Liver (tissue), 9 donors: ENCODE measurements around the gene THAP4. TPM values are rescaled to one million over a fixed set of nuclear protein-coding genes. Genes with fewer than 3 reads are reported as not detected.

Source experiments
- DNase-seq: peaks from one replicate; pipeline ENCODE4 v3.0.0-alpha.2; 2017; ENCODE audit warnings: low spot score
- H3K27ac ChIP-seq, 2 donors: one replicate each; pipeline ENCODE4 v1.7.0; 2013; ENCODE audit warnings: inconsistent platforms in 2 of 2, low read length in 2 of 2, control low read depth in 1 of 2, low read depth in 1 of 2, mild to moderate bottlenecking in 1 of 2
- H3K27me3 ChIP-seq, 4 donors: one replicate each; pipeline versions ENCODE4 v1.6.1 to v1.7.0; 2013; ENCODE audit warnings: low read length in 3 of 4, inconsistent platforms in 1 of 4, mild to moderate bottlenecking in 1 of 4, moderate library complexity in 1 of 4; ENCODE audit not compliant: control insufficient read depth in 4 of 4, insufficient read depth in 4 of 4
- H3K36me3 ChIP-seq, 4 donors: one replicate each; pipeline versions ENCODE4 v1.6.1 to v1.7.0; 2013; ENCODE audit warnings: low read length in 3 of 4, mild to moderate bottlenecking in 3 of 4, low read depth in 1 of 4, moderate library complexity in 1 of 4; ENCODE audit not compliant: control insufficient read depth in 4 of 4, insufficient read depth in 3 of 4
- H3K4me1 ChIP-seq, 4 donors: one replicate each; pipeline versions ENCODE4 v1.6.1 to v1.7.0; 2013; ENCODE audit warnings: low read length in 3 of 4, mild to moderate bottlenecking in 3 of 4, moderate library complexity in 1 of 4; ENCODE audit not compliant: control insufficient read depth in 4 of 4, insufficient read depth in 4 of 4
- H3K4me3 ChIP-seq, 3 donors: one replicate each; pipeline versions ENCODE4 v1.6.1 to v1.7.0; 2013; ENCODE audit warnings: low read length in 3 of 3, control low read depth in 1 of 3, low read depth in 1 of 3, mild to moderate bottlenecking in 1 of 3
- H3K9ac ChIP-seq, 2 donors: one replicate each; pipeline ENCODE4 v1.7.0; 2013; ENCODE audit warnings: low read length in 2 of 2, mild to moderate bottlenecking in 2 of 2, moderate library complexity in 2 of 2, control low read depth in 1 of 2, low read depth in 1 of 2
- H3K9me3 ChIP-seq, 4 donors: one replicate each; pipeline versions ENCODE4 v1.6.1 to v1.7.0; 2013; ENCODE audit warnings: low read length in 3 of 4; ENCODE audit not compliant: control insufficient read depth in 4 of 4
- EGR1 ChIP-seq, 2 donors: IDR thresholded peaks; 2 replicates each; pipeline ENCODE4 v1.6.1; 2016 to 2018; ENCODE audit warnings: antibody characterized with exemption in 2 of 2, low read depth in 2 of 2
- FOXA1 ChIP-seq: IDR thresholded peaks from 2 replicates; pipeline ENCODE4 v1.6.1; 2016; ENCODE audit warnings: antibody characterized with exemption
- FOXA2 ChIP-seq: IDR thresholded peaks from 2 replicates; pipeline ENCODE4 v1.6.1; 2016; ENCODE audit warnings: antibody characterized with exemption
- GABPA ChIP-seq, 2 donors: IDR thresholded peaks in 1 of 2; conservative IDR thresholded peaks in 1 of 2; 2 replicates each; pipeline ENCODE4 v1.6.1; 2016; ENCODE audit warnings: antibody characterized with exemption in 2 of 2, mild to moderate bottlenecking in 1 of 2, moderate library complexity in 1 of 2
- HNF4A ChIP-seq, 2 donors: conservative IDR thresholded peaks; 2 replicates each; pipeline ENCODE4 v1.6.1; 2016; ENCODE audit warnings: antibody characterized with exemption in 2 of 2, mild to moderate bottlenecking in 2 of 2
- HNF4G ChIP-seq: IDR thresholded peaks from 2 replicates; pipeline ENCODE4 v1.6.1; 2016; ENCODE audit warnings: antibody characterized with exemption
- JUND ChIP-seq, 2 donors: IDR thresholded peaks; 2 replicates each; pipeline ENCODE4 v1.6.1; 2016; ENCODE audit warnings: antibody characterized with exemption in 2 of 2
- NR2F2 ChIP-seq: IDR thresholded peaks from 2 replicates; pipeline ENCODE4 v1.6.1; 2016; ENCODE audit warnings: antibody characterized with exemption
- RAD21 ChIP-seq, 2 donors: IDR thresholded peaks; 2 replicates each; pipeline ENCODE4 v1.6.1; 2016; ENCODE audit warnings: antibody characterized with exemption in 2 of 2, mild to moderate bottlenecking in 2 of 2
- RXRA ChIP-seq, 2 donors: IDR thresholded peaks; 2 replicates each; pipeline ENCODE4 v1.6.1; 2017 to 2018; ENCODE audit warnings: antibody characterized with exemption in 2 of 2, mild to moderate bottlenecking in 1 of 2
- SP1 ChIP-seq: IDR thresholded peaks from 2 replicates; pipeline ENCODE4 v1.6.1; 2018; ENCODE audit warnings: antibody characterized with exemption, mild to moderate bottlenecking
- TAF1 ChIP-seq: conservative IDR thresholded peaks from 2 replicates; pipeline ENCODE4 v1.6.1; 2016; ENCODE audit warnings: antibody characterized with exemption, mild to moderate bottlenecking
- YY1 ChIP-seq: IDR thresholded peaks from 2 replicates; pipeline ENCODE4 v1.6.1; 2016; ENCODE audit warnings: antibody characterized with exemption, mild to moderate bottlenecking
- WGBS: extraction: QIAGEN DNeasy Blood & Tissue Kit; methylation state at CpG from one replicate; pipeline ENCODE4 v1.1.7; 2013; 5-methylcytosine and 5-hydroxymethylcytosine counted together
- polyA plus RNA-seq, 2 donors: library from polyadenylated mRNA; stranded (reverse) in 1 of 2; unstranded in 1 of 2; fragments of 200-250 nt in 1 of 2; fragments of >200 nt in 1 of 2; fragmentation: Nextera tagmentation in 1 of 2; extraction: Ambion mirVana in 1 of 2; gene quantifications; one replicate each; pipeline versions ENCODE4 v1.2.1 to v1.2.3, GENCODE V29; 2013 to 2015
- total RNA-seq, 2 donors: library from RNA; depleted of rRNA; stranded (reverse); fragments of >200 nt; gene quantifications; one replicate each; pipeline ENCODE4 v1.2.3, GENCODE V29; 2014
- TF ChIP-seq, protein P1 (sequence below): IDR thresholded peaks from 2 replicates; pipeline ENCODE4 v1.6.1; 2016; ENCODE audit warnings: antibody characterized with exemption, mild to moderate bottlenecking
- TF ChIP-seq, protein P2 (sequence below): fragments of 150-350 bp; IDR thresholded peaks from 2 replicates; pipeline ENCODE4 v1.5.1; 2017; ENCODE audit warnings: improper control_type of control experiment, low read depth, low read length; ENCODE audit not compliant: missing input control
- TF ChIP-seq, protein P3 (sequence below): IDR thresholded peaks from 2 replicates; pipeline ENCODE4 v1.6.1; 2016; ENCODE audit warnings: antibody characterized with exemption
- TF ChIP-seq, protein P4 (sequence below): IDR thresholded peaks from 2 replicates; pipeline ENCODE4 v1.6.1; 2016; ENCODE audit warnings: antibody characterized with exemption
- TF ChIP-seq, protein P5 (sequence below): IDR thresholded peaks from 2 replicates; pipeline ENCODE4 v1.6.1; 2016; ENCODE audit warnings: antibody characterized with exemption
- donor health status: healthy.
- donor health status: healthy.
- donor health status: healthy.
- donor health status: healthy.
- donor health status: healthy.

The THAP4 gene
- total and polyA plus RNA-seq, 4 donors: 16.8 to 33.1 (median 22.7) TPM

DNA sequence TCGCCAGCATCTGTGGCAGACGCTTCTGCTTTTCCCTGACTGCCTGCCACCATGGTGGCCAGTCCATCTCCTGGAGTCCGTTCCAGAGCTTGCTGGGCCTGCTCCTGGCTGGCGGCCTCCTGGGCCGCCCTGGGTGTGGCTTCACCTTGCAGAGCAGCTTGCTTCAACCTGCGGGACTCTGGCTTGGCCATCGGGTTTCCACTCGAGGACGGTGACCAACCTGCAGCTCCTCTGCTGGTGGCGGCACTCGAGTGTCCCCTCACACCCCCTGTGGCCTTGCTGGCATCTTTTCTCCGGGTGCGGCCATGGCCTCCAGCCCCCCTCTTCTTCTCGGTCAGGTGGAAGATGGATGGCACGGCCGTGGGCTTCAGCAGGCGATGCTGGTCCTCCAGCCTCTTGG is 3.4 kb downstream of the THAP4 start:
- no peak for DNase-seq
- no peak overlapping the region for H3K9ac ChIP-seq
- no peaks in the 10 kb centered on the region for H3K27me3 ChIP-seq
- peaks cover 8 to 24% (median 16%) of the 10 kb centered on the region in 4 donors for H3K36me3 ChIP-seq
- H3K9me3 ChIP-seq: no peaks in the 10 kb centered on the region
- H3K4me3 ChIP-seq: no peak overlapping the region
- H3K4me1 ChIP-seq: peaks cover 7 to 20% (median 17%) of the 10 kb centered on the region in 4 donors
- TF ChIP-seq HNF4A (conservative IDR thresholded peaks at IDR 0.05) (no peak), RXRA (IDR thresholded peaks at IDR 0.05) (no peak), NR2F2 (no peak), EGR1 (IDR thresholded peaks at IDR 0.05; ENCODE audit: low read depth in 2 of 2) (no peak), TAF1 (no peak), YY1 (no peak), FOXA2 (no peak), SP1 (no peak)
- TF ChIP-seq, protein P1, sequence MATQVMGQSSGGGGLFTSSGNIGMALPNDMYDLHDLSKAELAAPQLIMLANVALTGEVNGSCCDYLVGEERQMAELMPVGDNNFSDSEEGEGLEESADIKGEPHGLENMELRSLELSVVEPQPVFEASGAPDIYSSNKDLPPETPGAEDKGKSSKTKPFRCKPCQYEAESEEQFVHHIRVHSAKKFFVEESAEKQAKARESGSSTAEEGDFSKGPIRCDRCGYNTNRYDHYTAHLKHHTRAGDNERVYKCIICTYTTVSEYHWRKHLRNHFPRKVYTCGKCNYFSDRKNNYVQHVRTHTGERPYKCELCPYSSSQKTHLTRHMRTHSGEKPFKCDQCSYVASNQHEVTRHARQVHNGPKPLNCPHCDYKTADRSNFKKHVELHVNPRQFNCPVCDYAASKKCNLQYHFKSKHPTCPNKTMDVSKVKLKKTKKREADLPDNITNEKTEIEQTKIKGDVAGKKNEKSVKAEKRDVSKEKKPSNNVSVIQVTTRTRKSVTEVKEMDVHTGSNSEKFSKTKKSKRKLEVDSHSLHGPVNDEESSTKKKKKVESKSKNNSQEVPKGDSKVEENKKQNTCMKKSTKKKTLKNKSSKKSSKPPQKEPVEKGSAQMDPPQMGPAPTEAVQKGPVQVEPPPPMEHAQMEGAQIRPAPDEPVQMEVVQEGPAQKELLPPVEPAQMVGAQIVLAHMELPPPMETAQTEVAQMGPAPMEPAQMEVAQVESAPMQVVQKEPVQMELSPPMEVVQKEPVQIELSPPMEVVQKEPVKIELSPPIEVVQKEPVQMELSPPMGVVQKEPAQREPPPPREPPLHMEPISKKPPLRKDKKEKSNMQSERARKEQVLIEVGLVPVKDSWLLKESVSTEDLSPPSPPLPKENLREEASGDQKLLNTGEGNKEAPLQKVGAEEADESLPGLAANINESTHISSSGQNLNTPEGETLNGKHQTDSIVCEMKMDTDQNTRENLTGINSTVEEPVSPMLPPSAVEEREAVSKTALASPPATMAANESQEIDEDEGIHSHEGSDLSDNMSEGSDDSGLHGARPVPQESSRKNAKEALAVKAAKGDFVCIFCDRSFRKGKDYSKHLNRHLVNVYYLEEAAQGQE: no peak
- TF ChIP-seq, protein P2, sequence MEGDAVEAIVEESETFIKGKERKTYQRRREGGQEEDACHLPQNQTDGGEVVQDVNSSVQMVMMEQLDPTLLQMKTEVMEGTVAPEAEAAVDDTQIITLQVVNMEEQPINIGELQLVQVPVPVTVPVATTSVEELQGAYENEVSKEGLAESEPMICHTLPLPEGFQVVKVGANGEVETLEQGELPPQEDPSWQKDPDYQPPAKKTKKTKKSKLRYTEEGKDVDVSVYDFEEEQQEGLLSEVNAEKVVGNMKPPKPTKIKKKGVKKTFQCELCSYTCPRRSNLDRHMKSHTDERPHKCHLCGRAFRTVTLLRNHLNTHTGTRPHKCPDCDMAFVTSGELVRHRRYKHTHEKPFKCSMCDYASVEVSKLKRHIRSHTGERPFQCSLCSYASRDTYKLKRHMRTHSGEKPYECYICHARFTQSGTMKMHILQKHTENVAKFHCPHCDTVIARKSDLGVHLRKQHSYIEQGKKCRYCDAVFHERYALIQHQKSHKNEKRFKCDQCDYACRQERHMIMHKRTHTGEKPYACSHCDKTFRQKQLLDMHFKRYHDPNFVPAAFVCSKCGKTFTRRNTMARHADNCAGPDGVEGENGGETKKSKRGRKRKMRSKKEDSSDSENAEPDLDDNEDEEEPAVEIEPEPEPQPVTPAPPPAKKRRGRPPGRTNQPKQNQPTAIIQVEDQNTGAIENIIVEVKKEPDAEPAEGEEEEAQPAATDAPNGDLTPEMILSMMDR: no peak
- no peak overlapping the region for H3K27ac ChIP-seq
- WGBS: 96% methylated on average over 17 of the region's 17 CpGs

DNA sequence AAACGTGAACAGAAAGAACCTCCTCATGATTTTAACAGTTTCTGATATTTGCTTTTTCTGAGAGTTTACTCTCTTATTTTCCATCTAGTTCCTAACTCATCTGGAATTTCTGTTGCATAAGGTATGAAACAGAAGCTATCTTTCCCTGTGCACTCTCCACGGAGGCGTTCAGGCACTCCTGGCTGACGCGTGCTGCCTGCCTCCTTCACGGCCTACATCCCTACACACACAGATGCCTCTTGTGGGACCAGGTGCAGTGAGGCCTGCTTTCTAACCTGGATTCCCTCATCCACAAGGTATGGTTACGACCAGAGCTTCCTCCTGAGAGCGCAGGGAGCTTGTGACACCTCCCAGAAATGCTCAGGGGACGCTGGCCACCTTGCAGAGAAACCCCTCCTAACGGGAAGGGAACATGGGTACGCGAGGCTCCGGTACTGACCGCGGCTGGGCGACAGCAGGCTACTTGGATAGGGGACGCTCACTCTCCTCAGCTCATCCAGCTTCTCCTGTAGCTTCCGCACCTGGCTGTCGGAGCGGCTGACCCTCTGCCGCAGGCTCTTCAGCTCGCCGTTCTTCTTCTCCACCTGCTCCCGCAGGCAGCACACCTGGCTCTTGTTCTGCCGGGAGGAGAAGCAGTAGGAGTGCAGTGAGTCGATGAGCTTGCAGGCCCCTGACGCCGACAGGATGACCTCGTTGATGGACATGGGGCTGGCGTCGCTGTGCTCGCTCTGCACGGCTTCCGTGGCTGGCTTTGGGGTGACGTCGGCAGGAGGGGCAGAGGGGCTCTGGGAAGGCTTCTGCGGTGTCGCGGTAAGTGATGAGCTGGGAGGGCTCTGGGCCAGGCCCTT is 4.3 kb downstream of the THAP4 start:
- Histone ChIP-seq H3K4me1 (peaks cover 7 to 14% (median 11%) of the 10 kb centered on the region in 4 donors), H3K27me3 (no peaks in the 10 kb centered on the region), H3K9me3 (no peaks in the 10 kb centered on the region), H3K36me3 (peaks cover 11 to 27% (median 16%) of the 10 kb centered on the region in 4 donors), H3K9ac (no peak overlapping the region), H3K4me3 (no peak overlapping the region), H3K27ac (no peak overlapping the region)
- 97% methylated on average over 39 of the region's 39 CpGs for WGBS
- no peak for DNase-seq
- TF ChIP-seq JUND (IDR thresholded peaks at IDR 0.05) (no peak), TAF1 (no peak), HNF4G (no peak), NR2F2 (no peak), YY1 (no peak), FOXA2 (no peak), SP1 (no peak), FOXA1 (no peak), GABPA (IDR thresholded peaks at IDR 0.05 in 1 of 2, conservative IDR thresholded peaks at IDR 0.05 in 1 of 2) (no peak), EGR1 (IDR thresholded peaks at IDR 0.05; ENCODE audit: low read depth in 2 of 2) (no peak), RAD21 (IDR thresholded peaks at IDR 0.05) (no peak), RXRA (IDR thresholded peaks at IDR 0.05) (no peak), HNF4A (conservative IDR thresholded peaks at IDR 0.05) (no peak)
- TF ChIP-seq, protein P3, sequence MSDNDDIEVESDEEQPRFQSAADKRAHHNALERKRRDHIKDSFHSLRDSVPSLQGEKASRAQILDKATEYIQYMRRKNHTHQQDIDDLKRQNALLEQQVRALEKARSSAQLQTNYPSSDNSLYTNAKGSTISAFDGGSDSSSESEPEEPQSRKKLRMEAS: no peak
- TF ChIP-seq, protein P4, sequence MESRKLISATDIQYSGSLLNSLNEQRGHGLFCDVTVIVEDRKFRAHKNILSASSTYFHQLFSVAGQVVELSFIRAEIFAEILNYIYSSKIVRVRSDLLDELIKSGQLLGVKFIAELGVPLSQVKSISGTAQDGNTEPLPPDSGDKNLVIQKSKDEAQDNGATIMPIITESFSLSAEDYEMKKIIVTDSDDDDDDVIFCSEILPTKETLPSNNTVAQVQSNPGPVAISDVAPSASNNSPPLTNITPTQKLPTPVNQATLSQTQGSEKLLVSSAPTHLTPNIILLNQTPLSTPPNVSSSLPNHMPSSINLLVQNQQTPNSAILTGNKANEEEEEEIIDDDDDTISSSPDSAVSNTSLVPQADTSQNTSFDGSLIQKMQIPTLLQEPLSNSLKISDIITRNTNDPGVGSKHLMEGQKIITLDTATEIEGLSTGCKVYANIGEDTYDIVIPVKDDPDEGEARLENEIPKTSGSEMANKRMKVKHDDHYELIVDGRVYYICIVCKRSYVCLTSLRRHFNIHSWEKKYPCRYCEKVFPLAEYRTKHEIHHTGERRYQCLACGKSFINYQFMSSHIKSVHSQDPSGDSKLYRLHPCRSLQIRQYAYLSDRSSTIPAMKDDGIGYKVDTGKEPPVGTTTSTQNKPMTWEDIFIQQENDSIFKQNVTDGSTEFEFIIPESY: no peak
- TF ChIP-seq, protein P5, sequence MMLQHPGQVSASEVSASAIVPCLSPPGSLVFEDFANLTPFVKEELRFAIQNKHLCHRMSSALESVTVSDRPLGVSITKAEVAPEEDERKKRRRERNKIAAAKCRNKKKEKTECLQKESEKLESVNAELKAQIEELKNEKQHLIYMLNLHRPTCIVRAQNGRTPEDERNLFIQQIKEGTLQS: no peak
- TF ChIP-seq, protein P1: no peak
